ENCODE measurements around the gene CLASRP.
"Not testable (repeated sequence)": the region's sequence is repeated elsewhere in the genome, so short reads cannot be mapped to it uniquely, and the experiment has no call there.

The CLASRP gene, protein sequence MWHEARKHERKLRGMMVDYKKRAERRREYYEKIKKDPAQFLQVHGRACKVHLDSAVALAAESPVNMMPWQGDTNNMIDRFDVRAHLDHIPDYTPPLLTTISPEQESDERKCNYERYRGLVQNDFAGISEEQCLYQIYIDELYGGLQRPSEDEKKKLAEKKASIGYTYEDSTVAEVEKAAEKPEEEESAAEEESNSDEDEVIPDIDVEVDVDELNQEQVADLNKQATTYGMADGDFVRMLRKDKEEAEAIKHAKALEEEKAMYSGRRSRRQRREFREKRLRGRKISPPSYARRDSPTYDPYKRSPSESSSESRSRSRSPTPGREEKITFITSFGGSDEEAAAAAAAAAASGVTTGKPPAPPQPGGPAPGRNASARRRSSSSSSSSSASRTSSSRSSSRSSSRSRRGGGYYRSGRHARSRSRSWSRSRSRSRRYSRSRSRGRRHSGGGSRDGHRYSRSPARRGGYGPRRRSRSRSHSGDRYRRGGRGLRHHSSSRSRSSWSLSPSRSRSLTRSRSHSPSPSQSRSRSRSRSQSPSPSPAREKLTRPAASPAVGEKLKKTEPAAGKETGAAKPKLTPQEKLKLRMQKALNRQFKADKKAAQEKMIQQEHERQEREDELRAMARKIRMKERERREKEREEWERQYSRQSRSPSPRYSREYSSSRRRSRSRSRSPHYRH
- 7.3 to 28.7 (median 20.1) reads per million in 18 experiments for total RNA-seq

DNA sequence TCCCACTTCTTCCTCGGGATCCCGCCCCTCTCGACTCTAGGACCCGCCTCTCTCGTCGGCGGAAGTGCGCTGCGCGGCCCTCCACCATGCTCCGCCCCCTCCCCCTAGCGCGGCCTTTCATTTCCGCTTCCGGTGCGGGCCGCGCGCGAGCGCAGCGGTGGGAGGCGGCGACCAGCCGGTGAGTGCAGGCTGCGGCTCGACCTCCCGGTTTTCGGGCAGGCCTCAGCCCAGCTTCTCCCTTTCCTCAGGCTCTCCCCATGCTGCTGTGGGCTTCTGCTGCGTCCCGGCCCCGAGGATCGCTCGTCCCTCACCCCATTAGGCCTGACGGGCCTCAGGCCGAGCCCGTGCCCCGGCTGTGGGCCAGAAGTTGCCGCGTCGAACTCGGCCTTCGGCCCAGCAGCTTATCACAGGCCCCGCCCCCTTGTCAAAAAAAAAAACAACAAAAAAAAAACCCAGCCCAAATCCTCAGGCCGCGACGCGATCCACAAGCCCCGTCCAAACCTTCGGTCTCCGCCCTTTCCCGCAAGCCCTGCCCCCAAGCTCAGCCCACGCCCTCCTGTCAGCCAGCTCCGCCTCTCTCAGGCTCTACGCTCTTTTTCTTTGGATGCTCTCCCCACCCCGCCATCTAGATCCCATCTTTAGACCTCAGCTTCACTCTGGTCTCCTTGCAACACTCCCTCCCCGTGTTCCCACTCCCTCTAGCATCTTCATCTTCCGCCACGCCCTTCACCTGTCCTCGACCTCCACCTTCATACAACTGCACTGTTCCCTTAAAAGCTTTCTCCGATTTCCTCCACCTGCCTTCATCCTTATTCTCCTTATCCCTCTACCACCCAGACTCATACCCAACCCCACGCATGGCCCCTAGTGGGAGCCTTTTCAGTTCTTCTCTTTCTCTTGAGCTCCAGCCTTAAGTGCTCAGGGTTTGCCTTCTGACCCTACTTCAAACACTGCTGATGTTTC lies at the start of gene CLASRP:
CLASRP (plus strand) TSS at position 115 of the 963 bp plus-strand sequence. CDS start 1,168 bp downstream, outside the sequence.
- DNase-seq: peak; percentile 90 to 94

DNA sequence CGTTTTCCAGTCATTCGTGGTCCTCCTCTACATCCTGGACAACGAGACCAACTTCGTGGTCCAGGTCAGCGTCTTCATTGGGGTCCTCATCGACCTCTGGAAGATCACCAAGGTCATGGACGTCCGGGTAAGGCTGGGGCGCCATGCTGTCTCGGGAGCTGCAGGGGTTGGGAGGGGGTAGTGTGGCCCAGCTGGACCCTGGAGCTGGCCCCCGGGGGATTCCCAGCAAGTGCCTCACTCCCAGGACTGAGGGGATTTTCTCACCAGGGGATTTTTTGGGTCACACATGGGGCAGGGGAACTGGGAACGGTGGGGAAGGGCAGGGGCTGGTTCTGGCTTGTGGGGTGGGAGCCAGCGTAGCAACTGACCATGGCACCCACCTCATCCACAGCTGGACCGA lies 48.4 kb upstream of the CLASRP start:
- no peak for DNase-seq

GRCh38 chr19:44990966-44991365 lies 47.9 kb upstream of the CLASRP start:
- no peak for DNase-seq

- DNase-seq: no peak
Observed at GRCh38 chr19:44992336-44993163, 46.3 kb upstream of the CLASRP start.

DNA sequence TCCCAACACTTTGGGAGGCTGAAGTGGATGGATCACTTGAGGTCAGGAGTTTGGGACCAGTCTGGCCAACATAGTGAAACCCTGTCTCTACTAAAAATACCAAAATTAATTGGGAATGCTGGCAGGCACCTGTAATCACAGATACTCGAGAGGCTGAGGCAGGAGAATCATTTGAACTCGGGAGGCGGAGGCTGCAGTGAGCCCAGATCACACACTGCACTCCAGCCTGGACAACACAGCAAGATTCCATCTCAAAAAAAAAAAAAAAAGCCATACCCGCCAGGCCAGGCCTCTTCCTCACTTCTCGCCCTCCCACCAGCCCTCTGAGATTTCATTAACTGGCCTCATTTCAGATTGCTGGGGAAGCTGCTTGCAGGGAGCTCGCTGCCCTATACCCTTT lies 45.3 kb upstream of the CLASRP start:
- no peak for DNase-seq

DNA sequence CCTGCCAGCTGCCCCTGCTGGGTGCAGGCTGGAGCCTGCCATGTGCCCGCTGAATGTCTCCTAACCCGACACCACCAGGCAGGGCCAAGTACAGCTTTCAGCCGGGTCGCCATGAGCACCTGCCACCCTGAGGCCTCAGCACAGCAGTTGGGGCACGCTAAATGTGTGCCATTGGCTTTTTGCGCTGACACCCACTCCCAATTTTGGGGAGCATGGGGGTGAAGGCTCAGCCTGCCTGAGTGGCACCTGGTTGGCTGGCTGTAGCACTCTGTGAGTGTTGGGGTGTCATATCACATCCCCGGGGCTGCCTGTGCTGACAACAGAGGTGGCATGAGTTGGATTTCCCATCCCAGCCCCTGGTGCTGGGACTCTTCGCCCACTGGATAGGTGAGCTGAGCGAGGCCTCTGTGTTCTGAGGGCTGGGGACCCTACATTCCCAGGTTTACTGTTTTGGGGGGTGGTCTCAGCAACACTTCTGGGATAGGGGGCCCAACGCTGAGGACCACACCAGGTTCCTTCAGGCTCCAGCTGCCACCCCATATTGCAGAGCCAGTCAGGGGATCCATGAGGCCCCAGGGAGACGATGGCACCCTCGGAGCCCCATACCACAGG lies 44.8 kb upstream of the CLASRP start:
- no peak for DNase-seq

- no peak for DNase-seq
Observed at GRCh38 chr19:44998025-44998424, 40.8 kb upstream of the CLASRP start.

- not testable (repeated sequence) for DNase-seq
Observed at GRCh38 chr19:44999131-44999925, 39.5 kb upstream of the CLASRP start.

DNA sequence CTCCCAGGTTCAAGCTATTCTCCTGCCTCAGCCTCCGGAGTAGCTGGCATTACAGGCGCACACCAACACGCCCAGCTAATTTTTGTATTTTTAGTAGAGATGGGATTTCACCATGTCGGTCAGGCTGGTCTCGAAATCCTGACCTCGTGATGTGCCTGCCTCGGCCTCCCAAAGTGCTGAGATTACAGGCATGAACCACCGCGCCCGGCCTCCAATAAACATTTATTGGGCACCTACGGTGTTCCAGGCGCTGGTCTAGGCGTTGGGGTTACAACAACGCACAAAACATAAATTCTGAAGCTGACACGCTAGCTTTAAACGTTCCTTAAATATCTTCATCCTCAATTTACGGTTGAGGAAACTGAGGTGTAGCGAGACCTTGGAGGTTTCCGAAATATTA lies 38.2 kb upstream of the CLASRP start:
- not testable (repeated sequence) for DNase-seq

DNA sequence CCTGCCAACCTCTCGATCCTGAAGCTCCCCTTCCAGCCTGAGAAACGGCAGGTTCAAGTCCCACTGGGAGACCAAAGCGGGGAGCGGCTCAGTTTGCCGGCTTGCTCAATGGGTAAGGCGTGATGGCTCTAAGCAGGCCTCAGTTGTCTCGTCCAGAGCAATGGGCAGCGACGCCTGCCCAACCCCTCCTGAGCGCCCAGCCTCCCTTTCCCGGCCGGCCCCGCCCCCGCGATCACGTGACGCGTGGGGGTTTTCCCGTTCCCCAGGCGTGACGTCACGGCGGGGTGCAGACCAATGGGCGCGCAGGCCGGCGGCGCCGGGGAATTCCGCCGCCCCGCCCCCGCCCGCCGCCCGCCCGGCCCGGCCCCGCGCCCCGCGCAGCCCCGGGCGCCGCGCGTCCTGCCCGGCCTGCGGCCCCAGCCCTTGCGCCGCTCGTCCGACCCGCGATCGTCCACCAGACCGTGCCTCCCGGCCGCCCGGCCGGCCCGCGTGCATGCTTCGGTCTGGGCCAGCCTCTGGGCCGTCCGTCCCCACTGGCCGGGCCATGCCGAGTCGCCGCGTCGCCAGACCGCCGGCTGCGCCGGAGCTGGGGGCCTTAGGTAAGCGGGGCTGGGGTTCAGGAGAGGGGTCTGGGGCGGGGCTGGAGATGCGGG lies 37.6 kb upstream of the CLASRP start, which contains the start of gene RELB:
RELB (plus strand) TSS at position 378 of the 653 bp plus-strand sequence; CDS start at position 494, 116 bp downstream.
- DNase-seq: peak; percentile 94 to 95

- no peak for DNase-seq
Observed at GRCh38 chr19:45003485-45003884, 35.4 kb upstream of the CLASRP start.

DNA sequence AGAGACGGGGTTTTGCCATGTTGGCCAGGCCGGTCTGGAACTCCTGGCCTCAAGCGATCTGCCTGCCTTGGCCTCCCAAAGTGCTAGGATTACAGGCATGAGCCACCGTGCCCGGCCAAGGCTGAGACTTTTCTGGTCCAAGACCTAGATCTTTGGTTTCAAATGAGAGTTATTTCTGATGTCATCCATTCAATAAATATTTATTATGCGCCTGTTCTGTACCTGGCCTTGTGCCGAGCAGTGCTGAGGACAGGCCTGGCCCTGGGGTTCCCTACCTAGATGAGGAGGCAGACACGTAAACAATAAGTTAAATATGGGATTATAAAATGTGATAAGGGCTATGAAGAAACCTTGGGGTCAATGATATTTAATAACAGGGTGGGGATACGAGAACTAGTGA lies 33.1 kb upstream of the CLASRP start:
- DNase-seq: no peak

- DNase-seq: no peak
Observed at GRCh38 chr19:45008552-45008951, 30.3 kb upstream of the CLASRP start.

DNA sequence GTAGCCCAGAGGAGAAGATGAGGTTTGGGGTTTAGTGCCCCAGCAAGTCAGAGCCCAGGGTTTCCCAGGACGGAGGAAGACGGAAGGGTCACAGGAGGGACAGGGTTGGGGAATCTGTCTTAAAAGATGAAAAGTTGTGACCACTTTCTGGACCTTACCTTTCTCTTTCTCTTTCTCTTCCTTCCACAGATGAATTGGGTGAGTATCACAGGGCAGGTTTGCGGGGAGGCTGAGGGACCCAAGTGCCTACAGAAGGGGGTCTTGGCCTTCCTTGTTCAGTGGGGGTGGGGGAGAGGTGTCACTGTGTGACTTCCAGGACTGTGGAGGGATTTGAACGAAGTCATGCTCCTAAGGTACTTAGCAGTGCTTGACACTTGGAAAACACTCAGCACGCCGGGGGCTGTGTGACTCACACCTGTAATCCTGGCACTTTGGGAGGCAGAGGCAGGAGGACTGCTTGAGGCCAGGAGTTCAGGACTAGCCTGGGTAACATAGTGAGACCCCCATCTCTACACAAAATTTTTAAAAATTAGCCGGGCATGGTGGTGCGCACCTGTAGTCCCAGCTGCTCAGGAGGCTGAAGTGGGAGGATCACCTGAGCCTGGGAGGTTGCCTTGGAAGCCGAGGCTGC lies 29.1 kb upstream of the CLASRP start:
- no peak for DNase-seq

- DNase-seq: no peak
Observed at GRCh38 chr19:45010306-45010705, 28.5 kb upstream of the CLASRP start.

GRCh38 chr19:45011959-45012358 lies 26.9 kb upstream of the CLASRP start:
- DNase-seq: no peak

DNA sequence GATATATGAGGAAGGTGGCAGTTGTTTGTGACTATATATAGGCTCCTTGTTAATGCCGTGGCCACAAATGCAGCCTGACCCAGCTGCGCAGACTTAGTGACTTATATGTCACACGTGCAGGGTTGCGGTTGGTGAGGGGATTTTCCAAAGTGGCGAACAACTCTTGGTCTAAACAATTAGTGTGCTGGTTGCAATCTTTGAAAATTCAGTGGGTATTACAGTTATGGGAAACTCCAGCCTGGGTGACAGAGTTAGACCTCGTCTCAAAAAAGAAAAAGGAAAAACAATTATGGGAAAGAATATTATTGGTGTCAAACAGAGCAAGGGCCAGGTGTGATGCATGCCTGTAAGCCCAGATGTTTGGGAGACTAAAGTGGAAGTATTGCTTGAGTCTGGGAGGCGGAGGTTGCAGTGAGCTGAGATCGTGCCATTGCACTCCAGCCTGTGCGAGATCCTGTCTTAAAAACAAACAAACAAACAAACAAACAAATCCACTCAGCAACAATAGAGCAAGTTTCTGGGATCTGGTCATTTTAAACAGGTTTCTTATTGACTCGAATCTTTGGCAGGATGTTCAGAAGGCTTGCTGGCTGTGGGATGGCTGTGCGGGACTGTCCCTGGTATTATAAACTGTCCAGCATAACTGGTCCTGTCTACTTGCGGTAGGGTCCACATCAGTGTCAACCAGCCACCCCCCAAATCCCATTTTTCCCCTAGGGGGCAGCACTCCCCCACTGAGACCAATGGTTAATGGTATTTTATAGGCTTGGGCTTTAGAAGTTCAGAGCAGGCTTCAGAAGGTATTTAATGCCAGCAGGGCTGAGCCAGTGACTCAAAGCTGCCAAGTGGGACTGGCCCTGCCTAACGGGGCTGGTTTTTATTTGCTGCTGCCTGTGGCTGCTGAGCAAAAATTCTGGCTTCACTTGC lies 22.2 kb upstream of the CLASRP start:
- peak; percentile 53 to 66 for DNase-seq

GRCh38 chr19:45019187-45019586 lies 19.7 kb upstream of the CLASRP start:
- no peak for DNase-seq

Data from inflammatory macrophage (primary cell).